HEK293T (cell line): ENCODE measurements around the gene MDK.

Experiments
- CTCF ChIA-PET: fragments of 350-600 bp; formaldehyde crosslinking; extraction: SDS; loops from one replicate; lab custom pipeline; 2021; ENCODE audit warnings: antibody characterized with exemption, inconsistent platforms; lab: Yijun Ruan, JAX
- POLR2A ChIA-PET: fragments of 350-600 bp; formaldehyde crosslinking; extraction: SDS; loops from one replicate; lab custom pipeline; 2020; ENCODE audit warnings: antibody characterized with exemption, inconsistent platforms; lab: Yijun Ruan, JAX
- DNase-seq: peaks from one replicate; pipeline ENCODE4 v3.0.0; 2012; ENCODE audit warnings: mixed read lengths; ENCODE audit errors: extremely low spot score
- ARNT ChIP-seq: fragments of 450-650 bp; IDR thresholded peaks from 2 replicates; pipeline ENCODE4 v1.6.1; 2017; ENCODE audit warnings: mild to moderate bottlenecking
- BHLHE40 ChIP-seq: fragments of 450-650 bp; IDR thresholded peaks from 2 replicates; pipeline ENCODE4 v1.6.1; 2016; ENCODE audit warnings: mild to moderate bottlenecking, moderate library complexity, borderline replicate concordance
- CTBP1 ChIP-seq: fragments of 450-650 bp; IDR thresholded peaks from 2 replicates; pipeline ENCODE4 v1.6.1; 2016; ENCODE audit warnings: borderline replicate concordance
- ELF4 ChIP-seq: fragments of 450-650 bp; IDR thresholded peaks from 2 replicates; pipeline ENCODE4 v1.6.1; 2017; ENCODE audit warnings: antibody characterized with exemption
- FOXA1 ChIP-seq: fragments of 450-650 bp; IDR thresholded peaks from 2 replicates; pipeline ENCODE4 v1.6.1; 2016; ENCODE audit warnings: mild to moderate bottlenecking
- FOXK2 ChIP-seq: fragments of 450-650 bp; IDR thresholded peaks from 2 replicates; pipeline ENCODE4 v1.6.1; 2016; ENCODE audit warnings: mild to moderate bottlenecking
- FOXM1 ChIP-seq: fragments of 450-650 bp; IDR thresholded peaks from 2 replicates; pipeline ENCODE4 v1.6.1; 2017; ENCODE audit warnings: mild to moderate bottlenecking, borderline replicate concordance
- HDGF ChIP-seq: fragments of 450-650 bp; IDR thresholded peaks from 2 replicates; pipeline ENCODE4 v1.6.1; 2017; ENCODE audit warnings: antibody characterized with exemption, borderline replicate concordance
- L3MBTL2 ChIP-seq: fragments of 450-650 bp; conservative IDR thresholded peaks from 2 replicates; pipeline ENCODE4 v1.6.1; 2016; ENCODE audit warnings: mild to moderate bottlenecking
- LEF1 ChIP-seq: fragments of 450-650 bp; IDR thresholded peaks from 2 replicates; pipeline ENCODE4 v1.6.1; 2017; ENCODE audit warnings: mild to moderate bottlenecking, borderline replicate concordance
- NFRKB ChIP-seq: fragments of 450-650 bp; IDR thresholded peaks from 2 replicates; pipeline ENCODE4 v1.6.1; 2016; ENCODE audit warnings: mild to moderate bottlenecking, moderate library complexity
- PKNOX1 ChIP-seq: fragments of 450-650 bp; IDR thresholded peaks from 2 replicates; pipeline ENCODE4 v1.6.1; 2016
- SP1 ChIP-seq: fragments of 450-650 bp; IDR thresholded peaks from 2 replicates; pipeline ENCODE4 v1.6.1; 2017
- SUZ12 ChIP-seq: fragments of 450-650 bp; IDR thresholded peaks from 2 replicates; pipeline ENCODE4 v1.6.1; 2016; ENCODE audit warnings: mild to moderate bottlenecking
- TARDBP ChIP-seq: fragments of 450-650 bp; IDR thresholded peaks from 2 replicates; pipeline ENCODE4 v1.6.1; 2016
- ZNF384 ChIP-seq: fragments of 450-650 bp; IDR thresholded peaks from 2 replicates; pipeline ENCODE4 v1.6.1; 2016

Gene MDK

GRCh38 chr11:46407635-46408034, 26.2 kb downstream of the MDK start:
- ChIA-PET CTCF (interaction anchor here (0.6 kb wide), 1 partner anchor 84 kb away, joined by 3 read pairs; no protein-coding TSS in a partner anchor), POLR2A (no interaction called here)
- no peak for TF ChIP-seq ZNF384
- no peak for TF ChIP-seq HDGF
- TF ChIP-seq L3MBTL2 = no peak
- no peak for TF ChIP-seq SP1
- TF ChIP-seq CTBP1 = no peak
- no peak for TF ChIP-seq FOXA1
- no peak for TF ChIP-seq NFRKB
- no peak for TF ChIP-seq ARNT
- TF ChIP-seq SUZ12 = no peak
- TF ChIP-seq FOXK2 = no peak
- no peak for TF ChIP-seq ELF4

GRCh38 chr11:46408407-46408986, 27.0 kb downstream of the MDK start:
- ChIA-PET POLR2A (no interaction called here), CTCF (interaction anchor here (0.6 to 0.7 kb wide), 2 partner anchors 11 to 82 kb away, joined by 3 to 4 read pairs; no protein-coding TSS in a partner anchor)
- DNase-seq = no peak
- TF ChIP-seq TARDBP = no peak
- TF ChIP-seq SUZ12 = no peak
- TF ChIP-seq CTBP1 = no peak
- TF ChIP-seq HDGF = no peak
- TF ChIP-seq BHLHE40 = no peak
- no peak for TF ChIP-seq FOXA1
- TF ChIP-seq FOXK2 = no peak
- TF ChIP-seq ZNF384 = no peak
- TF ChIP-seq SP1 = no peak
- TF ChIP-seq PKNOX1 = no peak
- TF ChIP-seq ELF4 = no peak
- no peak for TF ChIP-seq LEF1
- TF ChIP-seq FOXM1 = no peak
- TF ChIP-seq NFRKB = no peak
- no peak for TF ChIP-seq L3MBTL2
- no peak for TF ChIP-seq ARNT

More at GRCh38 chr11:46407635-46408034, 26.2 kb downstream of the MDK start:
- no peak for DNase-seq

GRCh38 chr11:46410021-46410420, 28.6 kb downstream of the MDK start:
- ChIA-PET CTCF (interaction anchor here (0.5 to 1.3 kb wide), 4 partner anchors 9 to 170 kb away, joined by 3 read pairs; no protein-coding TSS in a partner anchor), POLR2A (no interaction called here)
- TF ChIP-seq FOXM1 = no peak
- no peak for TF ChIP-seq TARDBP
- no peak for TF ChIP-seq BHLHE40
- no peak for TF ChIP-seq NFRKB
- no peak for TF ChIP-seq HDGF
- no peak for TF ChIP-seq ARNT
- no peak for TF ChIP-seq ZNF384
- TF ChIP-seq SP1 = no peak
- DNase-seq = peak; percentile 33

- ChIA-PET POLR2A (no interaction called here), CTCF (interaction anchor here (1.1 kb wide), 1 partner anchor 25 kb away, joined by 3 read pairs; no protein-coding TSS in a partner anchor)
- TF ChIP-seq NFRKB (no peak), FOXK2 (no peak), ZNF384 (no peak), HDGF (no peak), FOXA1 (no peak), L3MBTL2 (no peak)
- DNase-seq = no peak
These were observed 32.4 kb downstream of the MDK start for GRCh38 chr11:46413760-46414465.

- ChIA-PET POLR2A (no interaction called here), CTCF (no interaction called here)
- TF ChIP-seq BHLHE40 = no peak
- no peak for TF ChIP-seq L3MBTL2
- TF ChIP-seq NFRKB = no peak
- TF ChIP-seq FOXK2 = no peak
- TF ChIP-seq SUZ12 = no peak
- TF ChIP-seq LEF1 = no peak
- TF ChIP-seq HDGF = no peak
- TF ChIP-seq TARDBP = no peak
- no peak for DNase-seq
These were observed 33.0 kb downstream of the MDK start for GRCh38 chr11:46414466-46414796.

GRCh38 chr11:46414879-46415278, 33.4 kb downstream of the MDK start:
- TF ChIP-seq ARNT = no peak
- no peak for TF ChIP-seq BHLHE40
- no peak for TF ChIP-seq TARDBP
- TF ChIP-seq L3MBTL2 = no peak
- TF ChIP-seq FOXA1 = no peak
- TF ChIP-seq ZNF384 = no peak
- TF ChIP-seq CTBP1 = no peak
- TF ChIP-seq SUZ12 = no peak
- no peak for TF ChIP-seq NFRKB
- TF ChIP-seq LEF1 = no peak
- no peak for TF ChIP-seq SP1
- TF ChIP-seq FOXM1 = no peak
- no peak for TF ChIP-seq FOXK2
- no peak for TF ChIP-seq HDGF
- no peak for TF ChIP-seq PKNOX1
- TF ChIP-seq ELF4 = no peak
- CTCF ChIA-PET = no interaction called here
- POLR2A ChIA-PET = no interaction called here
- no peak for DNase-seq
